GM12878 (cell line): ENCODE data around the gene ANKRD11. TPM values are rescaled to one million over a fixed set of nuclear protein-coding genes. Genes with fewer than 3 reads are reported as not detected.
A peak's percentile ranks its signal among the peaks of the same experiment; 100 is the strongest.

Source experiments
- ATAC-seq: fragments of 200-7000 bp; cut with Tn5 transposase; 3 replicates; pipeline ENCODE4 v1.9.1; 2020; ENCODE audit warnings: mild to moderate bottlenecking, moderate library complexity
- BruUV-seq: library from RNA; stranded (reverse); fragments of 400-500 nt; replicated peaks from 2 replicates; lab custom pipeline; 2021; lab: Mats Ljungman, UMichigan
- CTCF ChIA-PET: fragments of 300-600 bp; sonication (Branson Sonifier 250); formaldehyde crosslinking; extraction: SDS; loops from one replicate; lab custom pipeline; 2021; ENCODE audit warnings: inconsistent platforms; lab: Yijun Ruan, JAX
- POLR2A ChIA-PET: fragments of 350-600 bp; formaldehyde crosslinking; extraction: SDS; loops from one replicate; lab custom pipeline; 2021; ENCODE audit warnings: inconsistent platforms; lab: Charles Lee
- RAD21 ChIA-PET: fragments of 300-600 bp; sonication (Branson Sonifier 250); formaldehyde crosslinking; loops from one replicate; lab custom pipeline; 2023; ENCODE audit warnings: antibody characterized with exemption; ENCODE audit not compliant: unreplicated experiment; lab: Charles Lee
- SMC1A ChIA-PET: fragments of 300-600 bp; sonication (Branson Sonifier 250); formaldehyde crosslinking; loops from one replicate; lab custom pipeline; 2023; ENCODE audit not compliant: unreplicated experiment, uncharacterized antibody; lab: Charles Lee
- DNase-seq: peaks from one replicate; pipeline ENCODE4 v3.0.0-alpha.2; 2011; ENCODE audit warnings: low read depth, low spot score
- FAIRE-seq: peaks from 3 replicates; lab custom pipeline; 2011; peaks lifted over from hg19 to GRCh38; lab: Jason Lieb, UNC
- H2AFZ ChIP-seq: 2 replicates; pipeline ENCODE4 v1.6.0; 2011; ENCODE audit warnings: low read depth, low read length, control low read depth; ENCODE audit not compliant: control insufficient read depth
- H3K27ac ChIP-seq: 2 replicates; pipeline ENCODE4 v1.5.1; 2011; ENCODE audit warnings: control low read depth; ENCODE audit not compliant: control insufficient read depth, insufficient read depth
- H3K27me3 ChIP-seq, 2 experiments: replicated peaks in 1 of 2; 2 replicates each; pipeline versions ENCODE4 v1.6.0 to v1.6.1; 2011; ENCODE audit warnings: low read length in 1 of 2; ENCODE audit not compliant: control insufficient read depth in 2 of 2, insufficient read depth in 2 of 2
- H3K36me3 ChIP-seq, 2 experiments: 2 replicates each; pipeline ENCODE4 v1.5.1; 2011; ENCODE audit warnings: low read length in 1 of 2; ENCODE audit not compliant: control insufficient read depth in 2 of 2, insufficient read depth in 2 of 2
- H3K4me1 ChIP-seq: 2 replicates; pipeline ENCODE4 v1.6.1; 2011; ENCODE audit warnings: mild to moderate bottlenecking, low read length, moderate library complexity, mixed read lengths; ENCODE audit not compliant: control insufficient read depth, insufficient read depth
- H3K4me2 ChIP-seq: 2 replicates; pipeline ENCODE4 v1.6.0; 2011; ENCODE audit warnings: control low read depth; ENCODE audit not compliant: control insufficient read depth, insufficient read depth
- H3K4me3 ChIP-seq: fragments of 200-600 bp; sonication (generic); 2 replicates; pipeline ENCODE4 v1.5.1; 2016
- H3K79me2 ChIP-seq: 2 replicates; pipeline ENCODE4 v1.6.0; 2011; ENCODE audit warnings: low read length; ENCODE audit not compliant: control insufficient read depth, insufficient read depth
- H3K9ac ChIP-seq: 2 replicates; pipeline ENCODE4 v1.8.0; 2011; ENCODE audit warnings: low read length, control low read depth, mixed read lengths; ENCODE audit not compliant: control insufficient read depth, insufficient read depth
- H3K9me3 ChIP-seq: replicated peaks from 3 replicates; pipeline ENCODE4 v1.5.1; 2011; ENCODE audit warnings: mild to moderate bottlenecking, low read length; ENCODE audit not compliant: control insufficient read depth, insufficient read depth
- H4K20me1 ChIP-seq: 2 replicates; pipeline ENCODE4 v1.6.0; 2011; ENCODE audit not compliant: control insufficient read depth, insufficient read depth
- ASH2L ChIP-seq: fragments of 300-600, 200-600 bp; sonication (generic); IDR thresholded peaks from 2 replicates; pipeline ENCODE4 v1.6.1; 2017; ENCODE audit warnings: low read depth, mild to moderate bottlenecking, borderline replicate concordance
- ATF7 ChIP-seq: fragments of 450-650 bp; IDR thresholded peaks from 2 replicates; pipeline ENCODE4 v1.6.1; 2016; ENCODE audit warnings: low read depth, mild to moderate bottlenecking
- BHLHE40 ChIP-seq, 2 experiments: fragments of 450-650 bp in 1 of 2; IDR thresholded peaks; 2 replicates each; pipeline ENCODE4 v1.6.1; 2011 to 2017; ENCODE audit warnings: low read depth in 2 of 2, borderline replicate concordance in 1 of 2, improper control_type of control experiment in 1 of 2, low read length in 1 of 2, mild to moderate bottlenecking in 1 of 2
- NRF1 ChIP-seq: conservative IDR thresholded peaks from 2 replicates; pipeline ENCODE4 v1.6.1; 2011; ENCODE audit warnings: mild to moderate bottlenecking, low read depth, low read length, improper control_type of control experiment
- PML ChIP-seq: IDR thresholded peaks from 2 replicates; pipeline ENCODE4 v1.6.1; 2012; ENCODE audit warnings: low read length, inconsistent platforms
- RBBP5 ChIP-seq: fragments of 200-600 bp; sonication (generic); conservative IDR thresholded peaks from 2 replicates; pipeline ENCODE4 v1.6.1; 2016
- TCF7 ChIP-seq: IDR thresholded peaks from 2 replicates; pipeline ENCODE4 v1.6.1; 2014; ENCODE audit warnings: antibody characterized with exemption, borderline replicate concordance
- ZNF274 ChIP-seq: IDR thresholded peaks from one replicate; pipeline ENCODE4 v1.8.0; 2011; ENCODE audit not compliant: insufficient read length, insufficient read depth
- WGBS: methylation state at CpG from one replicate; pipeline ENCODE4 v1.1.6; 2016; ENCODE audit warnings: low lambda C conversion rate; ENCODE audit not compliant: insufficient replicate concordance, insufficient coverage; ENCODE audit errors: missing lambda C conversion rate; 5-methylcytosine and 5-hydroxymethylcytosine counted together
- in situ Hi-C: fragments of 300-500 bp; cut with MboI; formaldehyde crosslinking; loops from 9 replicates; pipeline ENCODE4 v1.14.3; 2018; ENCODE audit warnings: mixed read lengths
- intact Hi-C: fragments of 100-400 bp; cut with micrococcal nuclease; formaldehyde crosslinking; loops from one replicate; pipeline ENCODE4 v1.14.2; 2022; ENCODE audit not compliant: unreplicated experiment
- polyA plus RNA-seq, 11 experiments: library from polyadenylated mRNA; depleted of rRNA in 4 of 11; unstranded in 6 of 11; stranded (reverse) in 5 of 11; fragments of >200 nt; fragmentation: Nextera tagmentation in 4 of 11; fragmentation: Illumina TruSeq in 1 of 11; extraction: Ambion mirVana in 4 of 11; extraction: Trizol in 1 of 11; gene quantifications; 1 replicate in 1 of 11; 2 replicates in 10 of 11; pipeline versions ENCODE4 v1.2.1 to v1.2.3, GENCODE V29; 2011 to 2016; ENCODE audit warnings: inconsistent platforms in 2 of 11, missing spikeins in 2 of 11, low read depth in 1 of 11
- total RNA-seq, 4 experiments: library from RNA; depleted of rRNA in 3 of 4; stranded (reverse); fragments of >200 nt in 3 of 4; fragmentation: Illumina TruSeq in 1 of 4; extraction: Trizol in 1 of 4; gene quantifications; 2 replicates each; pipeline versions ENCODE4 v1.2.1 to v1.2.3, GENCODE V29; 2013 to 2021
- TF ChIP-seq, protein P1 (sequence below): fragments of 450-650 bp; conservative IDR thresholded peaks from 2 replicates; pipeline ENCODE4 v1.6.1; 2017; ENCODE audit warnings: mild to moderate bottlenecking, moderate library complexity
- TF ChIP-seq, protein P2 (sequence below): IDR thresholded peaks from 2 replicates; pipeline ENCODE4 v1.6.1; 2011; ENCODE audit warnings: borderline replicate concordance, low read depth, mild to moderate bottlenecking, moderate library complexity, low read length; ENCODE audit not compliant: insufficient read depth, poor library complexity, severe bottlenecking

The ANKRD11 gene
- total and polyA plus RNA-seq, 10 of the 15 experiments (the other 5 are each of a cell fraction or from before 2014, with no cell fraction given): 5.1 to 103 (median 27.4) TPM

DNA sequence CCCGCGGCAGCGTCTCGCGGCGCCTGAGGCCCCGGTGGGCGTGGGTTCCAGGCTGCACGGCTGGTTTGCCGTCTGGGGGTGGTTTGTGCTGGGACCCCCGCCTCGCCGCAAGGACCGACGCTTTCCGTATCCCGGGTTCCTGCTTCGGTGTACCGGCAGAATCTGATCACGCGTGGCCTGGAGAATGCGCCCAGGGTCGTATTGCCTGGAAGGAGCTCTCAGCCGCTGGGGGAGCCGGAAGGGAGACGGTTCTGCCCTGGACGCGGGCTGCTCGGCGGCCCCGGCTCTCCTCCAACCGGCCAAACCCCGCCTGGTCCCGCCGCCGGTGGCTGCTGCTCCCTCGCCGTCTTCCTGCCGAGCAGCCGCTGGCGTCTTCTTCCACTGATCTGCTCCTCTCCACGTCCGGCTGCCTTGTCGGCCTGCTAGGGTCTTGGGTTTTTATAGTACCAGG, 233.1 kb downstream of the ANKRD11 start:
- ChIA-PET CTCF (no interaction called here), RAD21 (no interaction called here), POLR2A (no interaction called here), SMC1A (no interaction called here)
- DNase-seq (no peak), ATAC-seq (peak; percentile 28; the same call in 1 of the 3 replicates), FAIRE-seq (no peak)
- H3K79me2 ChIP-seq: no peaks in the 10 kb centered on the region
- 87% methylated on average over 24 of the region's 44 CpGs for WGBS
- H2AFZ ChIP-seq: no peak overlapping the region
- no peak overlapping the region for H3K9ac ChIP-seq
- no peak overlapping the region for H3K27ac ChIP-seq
- no peaks in the 10 kb centered on the region; a peak in 2 of 4 replicates for H3K27me3 ChIP-seq
- TF ChIP-seq NRF1 (no peak), RBBP5 (no peak), PML (no peak), ZNF274 (no peak), TCF7 (no peak), BHLHE40 (IDR thresholded peaks at IDR 0.05; ENCODE audit: borderline replicate concordance in 1 of 2, low read depth in 2 of 2, low read length in 1 of 2) (no peak)
- no peaks in the 10 kb centered on the region for H4K20me1 ChIP-seq
- H3K4me2 ChIP-seq: no peak overlapping the region
- in situ Hi-C loops: no loop called here
- H3K9me3 ChIP-seq: no peaks in the 10 kb centered on the region; the same call in 2 of the 3 replicates
- no TSS peak for BruUV-seq
- intact Hi-C loops: no loop called here
- H3K36me3 ChIP-seq: no peaks in the 10 kb centered on the region
- no peak overlapping the region for H3K4me3 ChIP-seq
- H3K4me1 ChIP-seq: no peaks in the 10 kb centered on the region

DNA sequence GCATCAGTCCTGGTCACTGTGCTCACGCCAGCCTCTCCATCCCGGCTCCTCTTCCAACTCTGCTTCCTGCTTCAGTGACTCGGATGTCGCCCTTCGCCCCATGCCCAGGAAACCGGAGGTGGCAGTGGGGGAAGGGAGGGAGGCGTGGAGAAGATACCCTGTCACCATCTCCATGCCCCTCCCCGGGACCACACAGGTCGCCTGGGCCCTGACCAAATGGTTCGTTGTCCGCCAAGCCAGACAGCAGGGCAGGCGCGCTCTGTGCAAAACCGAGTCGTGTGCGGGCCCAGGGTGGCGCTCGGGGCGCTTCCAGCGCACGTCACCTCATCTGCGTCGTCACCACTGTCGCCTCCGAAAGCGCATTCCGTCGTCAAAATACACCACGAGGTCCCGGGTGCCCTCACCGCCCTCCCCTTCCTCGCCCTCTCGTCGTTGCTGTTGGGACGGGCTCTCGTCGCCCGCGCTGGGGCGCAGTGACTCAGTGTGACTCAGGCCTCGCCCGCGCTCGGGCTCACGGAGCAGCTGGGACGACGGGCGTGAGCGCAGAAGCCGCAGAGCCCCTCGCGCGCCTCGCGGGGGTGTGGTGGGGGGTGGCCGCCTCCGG, 233.6 kb downstream of the ANKRD11 start:
- no TSS peak for BruUV-seq
- TF ChIP-seq, protein P1, sequence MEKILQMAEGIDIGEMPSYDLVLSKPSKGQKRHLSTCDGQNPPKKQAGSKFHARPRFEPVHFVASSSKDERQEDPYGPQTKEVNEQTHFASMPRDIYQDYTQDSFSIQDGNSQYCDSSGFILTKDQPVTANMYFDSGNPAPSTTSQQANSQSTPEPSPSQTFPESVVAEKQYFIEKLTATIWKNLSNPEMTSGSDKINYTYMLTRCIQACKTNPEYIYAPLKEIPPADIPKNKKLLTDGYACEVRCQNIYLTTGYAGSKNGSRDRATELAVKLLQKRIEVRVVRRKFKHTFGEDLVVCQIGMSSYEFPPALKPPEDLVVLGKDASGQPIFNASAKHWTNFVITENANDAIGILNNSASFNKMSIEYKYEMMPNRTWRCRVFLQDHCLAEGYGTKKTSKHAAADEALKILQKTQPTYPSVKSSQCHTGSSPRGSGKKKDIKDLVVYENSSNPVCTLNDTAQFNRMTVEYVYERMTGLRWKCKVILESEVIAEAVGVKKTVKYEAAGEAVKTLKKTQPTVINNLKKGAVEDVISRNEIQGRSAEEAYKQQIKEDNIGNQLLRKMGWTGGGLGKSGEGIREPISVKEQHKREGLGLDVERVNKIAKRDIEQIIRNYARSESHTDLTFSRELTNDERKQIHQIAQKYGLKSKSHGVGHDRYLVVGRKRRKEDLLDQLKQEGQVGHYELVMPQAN: no peak
- TF ChIP-seq ATF7: no peak
- no peak for TF ChIP-seq ASH2L
- TF ChIP-seq, protein P2, sequence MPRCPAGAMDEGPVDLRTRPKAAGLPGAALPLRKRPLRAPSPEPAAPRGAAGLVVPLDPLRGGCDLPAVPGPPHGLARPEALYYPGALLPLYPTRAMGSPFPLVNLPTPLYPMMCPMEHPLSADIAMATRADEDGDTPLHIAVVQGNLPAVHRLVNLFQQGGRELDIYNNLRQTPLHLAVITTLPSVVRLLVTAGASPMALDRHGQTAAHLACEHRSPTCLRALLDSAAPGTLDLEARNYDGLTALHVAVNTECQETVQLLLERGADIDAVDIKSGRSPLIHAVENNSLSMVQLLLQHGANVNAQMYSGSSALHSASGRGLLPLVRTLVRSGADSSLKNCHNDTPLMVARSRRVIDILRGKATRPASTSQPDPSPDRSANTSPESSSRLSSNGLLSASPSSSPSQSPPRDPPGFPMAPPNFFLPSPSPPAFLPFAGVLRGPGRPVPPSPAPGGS: peak; percentile 18
- Histone ChIP-seq H3K36me3 (no peaks in the 10 kb centered on the region), H3K4me3 (no peak overlapping the region), H3K4me2 (no peak overlapping the region), H3K9me3 (no peaks in the 10 kb centered on the region; the same call in 2 of the 3 replicates), H4K20me1 (no peaks in the 10 kb centered on the region), H3K27ac (no peak overlapping the region), H2AFZ (no peak overlapping the region), H3K9ac (no peak overlapping the region), H3K27me3 (no peaks in the 10 kb centered on the region; a peak in 2 of 4 replicates), H3K79me2 (no peaks in the 10 kb centered on the region), H3K4me1 (no peaks in the 10 kb centered on the region)
- DNase-seq: no peak
- in situ Hi-C loops (no loop called here), intact Hi-C loops (no loop called here)
- ChIA-PET POLR2A (no interaction called here), SMC1A (no interaction called here), RAD21 (no interaction called here), CTCF (no interaction called here)
- WGBS: 68% methylated on average over 42 of the region's 57 CpGs
- no peak for ATAC-seq
- no peak for FAIRE-seq
